Ishikawa (cell line): ENCODE results near the gene PLA1A.

Source experiments
- CEBPB ChIP-seq: IDR thresholded peaks from 2 replicates; pipeline ENCODE4 v1.6.1; 2012
- EGR1 ChIP-seq: IDR thresholded peaks from 2 replicates; pipeline ENCODE4 v1.6.1; 2012
- EP300 ChIP-seq: IDR thresholded peaks from 2 replicates; pipeline ENCODE4 v1.6.1; 2012; ENCODE audit warnings: borderline replicate concordance
- FOXM1 ChIP-seq: IDR thresholded peaks from 2 replicates; pipeline ENCODE4 v1.6.1; 2012; ENCODE audit warnings: low read depth, borderline replicate concordance
- MAX ChIP-seq: IDR thresholded peaks from 2 replicates; pipeline ENCODE4 v1.6.1; 2012
- NFIC ChIP-seq: IDR thresholded peaks from 2 replicates; pipeline ENCODE4 v1.6.1; 2012
- RAD21 ChIP-seq: IDR thresholded peaks from 2 replicates; pipeline ENCODE4 v1.6.1; 2012; ENCODE audit warnings: low read depth
- TAF1 ChIP-seq: IDR thresholded peaks from 2 replicates; pipeline ENCODE4 v1.6.1; 2012; ENCODE audit warnings: low read depth, mild to moderate bottlenecking
- TCF12 ChIP-seq: IDR thresholded peaks from 2 replicates; pipeline ENCODE4 v1.6.1; 2012; ENCODE audit warnings: low read depth
- TEAD4 ChIP-seq: IDR thresholded peaks from 2 replicates; pipeline ENCODE4 v1.6.1; 2012
- YY1 ChIP-seq: IDR thresholded peaks from 2 replicates; pipeline ENCODE4 v1.6.1; 2012; ENCODE audit warnings: low read depth
- ZBTB7A ChIP-seq: IDR thresholded peaks from 2 replicates; pipeline ENCODE4 v1.6.1; 2012; ENCODE audit warnings: low read depth
- TF ChIP-seq, protein P1 (sequence below): IDR thresholded peaks from 2 replicates; pipeline ENCODE4 v1.6.1; 2012; ENCODE audit warnings: low read depth, mild to moderate bottlenecking

DNA sequence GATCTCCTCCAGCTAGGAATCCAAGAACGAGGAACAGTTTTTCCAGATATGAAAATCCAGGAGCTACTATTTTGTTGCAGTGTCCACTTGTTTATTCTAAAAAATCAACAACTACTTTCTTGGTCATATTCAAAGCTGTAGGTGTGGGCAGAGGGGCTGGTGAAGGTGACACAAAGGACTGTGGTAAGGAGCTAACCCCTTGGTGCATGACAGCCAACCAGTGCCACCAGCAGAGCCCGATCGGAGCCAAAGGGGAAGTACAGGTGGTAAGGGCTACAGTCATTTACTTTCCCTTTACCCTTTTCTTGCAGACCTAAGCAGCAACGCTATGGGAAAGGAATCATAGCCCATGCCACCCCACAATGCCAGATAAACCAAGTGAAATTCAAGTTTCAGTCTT lies 30.7 kb downstream of the PLA1A start:
- TF ChIP-seq MAX = no peak
- no peak for TF ChIP-seq EGR1
- no peak for TF ChIP-seq RAD21
- TF ChIP-seq YY1 = no peak
- no peak for TF ChIP-seq EP300
- TF ChIP-seq NFIC = no peak
- TF ChIP-seq TAF1 = no peak
- TF ChIP-seq, protein P1, sequence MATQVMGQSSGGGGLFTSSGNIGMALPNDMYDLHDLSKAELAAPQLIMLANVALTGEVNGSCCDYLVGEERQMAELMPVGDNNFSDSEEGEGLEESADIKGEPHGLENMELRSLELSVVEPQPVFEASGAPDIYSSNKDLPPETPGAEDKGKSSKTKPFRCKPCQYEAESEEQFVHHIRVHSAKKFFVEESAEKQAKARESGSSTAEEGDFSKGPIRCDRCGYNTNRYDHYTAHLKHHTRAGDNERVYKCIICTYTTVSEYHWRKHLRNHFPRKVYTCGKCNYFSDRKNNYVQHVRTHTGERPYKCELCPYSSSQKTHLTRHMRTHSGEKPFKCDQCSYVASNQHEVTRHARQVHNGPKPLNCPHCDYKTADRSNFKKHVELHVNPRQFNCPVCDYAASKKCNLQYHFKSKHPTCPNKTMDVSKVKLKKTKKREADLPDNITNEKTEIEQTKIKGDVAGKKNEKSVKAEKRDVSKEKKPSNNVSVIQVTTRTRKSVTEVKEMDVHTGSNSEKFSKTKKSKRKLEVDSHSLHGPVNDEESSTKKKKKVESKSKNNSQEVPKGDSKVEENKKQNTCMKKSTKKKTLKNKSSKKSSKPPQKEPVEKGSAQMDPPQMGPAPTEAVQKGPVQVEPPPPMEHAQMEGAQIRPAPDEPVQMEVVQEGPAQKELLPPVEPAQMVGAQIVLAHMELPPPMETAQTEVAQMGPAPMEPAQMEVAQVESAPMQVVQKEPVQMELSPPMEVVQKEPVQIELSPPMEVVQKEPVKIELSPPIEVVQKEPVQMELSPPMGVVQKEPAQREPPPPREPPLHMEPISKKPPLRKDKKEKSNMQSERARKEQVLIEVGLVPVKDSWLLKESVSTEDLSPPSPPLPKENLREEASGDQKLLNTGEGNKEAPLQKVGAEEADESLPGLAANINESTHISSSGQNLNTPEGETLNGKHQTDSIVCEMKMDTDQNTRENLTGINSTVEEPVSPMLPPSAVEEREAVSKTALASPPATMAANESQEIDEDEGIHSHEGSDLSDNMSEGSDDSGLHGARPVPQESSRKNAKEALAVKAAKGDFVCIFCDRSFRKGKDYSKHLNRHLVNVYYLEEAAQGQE = no peak
- no peak for TF ChIP-seq ZBTB7A
- no peak for TF ChIP-seq FOXM1
- TF ChIP-seq TEAD4 = no peak
- no peak for TF ChIP-seq TCF12
- TF ChIP-seq CEBPB = no peak
